Naive thymus-derived CD4-positive, alpha-beta T cell (primary cell): ENCODE results near the gene POLN. TPM values are rescaled to one million over a fixed set of nuclear protein-coding genes. Genes with fewer than 3 reads are reported as not detected.

Experiments used
- ATAC-seq: fragments of 150-1000 bp; cut with Tn5 transposase; 2 replicates; pipeline ENCODE4 v1.10.0; 2021; ENCODE audit warnings: mild to moderate bottlenecking, moderate library complexity
- CTCF ChIA-PET: fragments of 350-600 bp; sonication (Branson Sonifier 250); formaldehyde crosslinking; loops from one replicate; lab custom pipeline; 2021; ENCODE audit warnings: antibody characterized with exemption; lab: Charles Lee
- POLR2A ChIA-PET: fragments of 350-600 bp; sonication (Branson Sonifier 250); formaldehyde crosslinking; loops from one replicate; lab custom pipeline; 2021; ENCODE audit warnings: antibody characterized with exemption, inconsistent platforms; lab: Charles Lee
- DNase-seq, 9 donors: peaks; one replicate each; pipeline versions ENCODE4 v3.0.0 to v3.0.0-alpha.2; 2020 to 2022; ENCODE audit warnings: mixed read lengths in 1 of 9
- H3K27ac ChIP-seq: one replicate; pipeline ENCODE4 v1.7.0; 2013; ENCODE audit warnings: mild to moderate bottlenecking, low read depth, low read length, moderate library complexity
- H3K27me3 ChIP-seq, 2 donors: one replicate each; pipeline ENCODE4 v1.7.0; 2013; ENCODE audit warnings: low read length in 2 of 2, mild to moderate bottlenecking in 2 of 2, moderate library complexity in 2 of 2; ENCODE audit not compliant: control insufficient read depth in 2 of 2, insufficient read depth in 2 of 2
- H3K36me3 ChIP-seq, 3 experiments: 1 replicate in 2 of 3; 2 replicates in 1 of 3; pipeline ENCODE4 v1.7.0; 2013; ENCODE audit warnings: low read length in 3 of 3, mild to moderate bottlenecking in 3 of 3, moderate library complexity in 1 of 3; ENCODE audit not compliant: insufficient read depth in 3 of 3, control insufficient read depth in 2 of 3
- H3K4me1 ChIP-seq, 2 donors: one replicate each; pipeline ENCODE4 v1.7.0; 2013; ENCODE audit warnings: low read length in 2 of 2, mild to moderate bottlenecking in 2 of 2, moderate library complexity in 1 of 2; ENCODE audit not compliant: control insufficient read depth in 2 of 2, insufficient read depth in 2 of 2
- H3K4me3 ChIP-seq: 2 replicates; pipeline ENCODE4 v1.7.0; 2013; ENCODE audit warnings: mild to moderate bottlenecking, low read length
- H3K9me3 ChIP-seq, 3 experiments: 1 replicate in 2 of 3; 2 replicates in 1 of 3; pipeline ENCODE4 v1.7.0; 2013; ENCODE audit warnings: low read length in 3 of 3; ENCODE audit not compliant: control insufficient read depth in 2 of 3
- H3K27ac Mint-ChIP-seq, 9 donors: one replicate each; pipeline ENCODE4 v1.8.0; 2020 to 2022; ENCODE audit warnings: mixed read lengths in 9 of 9, mild to moderate bottlenecking in 8 of 9, moderate library complexity in 5 of 9, inconsistent platforms in 2 of 9
- H3K27me3 Mint-ChIP-seq, 5 donors: one replicate each; pipeline ENCODE4 v1.8.0; 2021 to 2022; ENCODE audit warnings: mixed read lengths in 5 of 5, mild to moderate bottlenecking in 1 of 5
- H3K36me3 Mint-ChIP-seq, 5 donors: one replicate each; pipeline ENCODE4 v1.8.0; 2020 to 2022; ENCODE audit warnings: mixed read lengths in 5 of 5, mild to moderate bottlenecking in 3 of 5, inconsistent platforms in 1 of 5
- H3K4me1 Mint-ChIP-seq, 7 donors: one replicate each; pipeline ENCODE4 v1.8.0; 2020 to 2022; ENCODE audit warnings: mixed read lengths in 7 of 7, mild to moderate bottlenecking in 3 of 7, inconsistent platforms in 1 of 7
- H3K4me3 Mint-ChIP-seq, 10 donors: one replicate each; pipeline ENCODE4 v1.8.0; 2020 to 2022; ENCODE audit warnings: mild to moderate bottlenecking in 10 of 10, mixed read lengths in 10 of 10, moderate library complexity in 6 of 10, inconsistent platforms in 2 of 10
- H3K9me3 Mint-ChIP-seq, 11 donors: one replicate each; pipeline ENCODE4 v1.8.0; 2020 to 2022; ENCODE audit warnings: mixed read lengths in 11 of 11, mild to moderate bottlenecking in 4 of 11, inconsistent platforms in 1 of 11, moderate library complexity in 1 of 11
- intact Hi-C, 2 donors: fragments of 100-400 bp; cut with micrococcal nuclease; formaldehyde crosslinking; loops; one replicate each; pipeline ENCODE4 v1.15.1; 2023
- polyA plus RNA-seq, 2 donors: library from polyadenylated mRNA; unstranded; fragments of 300-500 nt; fragmentation: Illumina TruSeq; gene quantifications; one replicate each; pipeline ENCODE4 v1.2.3, GENCODE V29; 2021
- total RNA-seq, 6 experiments: library from RNA in 5 of 6; stranded (reverse) in 5 of 6; gene quantifications; 1 replicate in 5 of 6; 2 replicates in 1 of 6; pipeline ENCODE4 v1.2.3 and lab custom pipeline; 2021 to 2026

The POLN gene
- 1 to 10 TPM; 2.4 to 5.4 (median 3.2) TPM for total RNA-seq
- under 1 TPM; 0.17 to 0.95 TPM for polyA plus RNA-seq
- not detected for total RNA-seq (lab: John Stamatoyannopoulos, UW)

GRCh38 chr4:2241410-2242353 lies at the start of gene POLN, which contains the start of gene HAUS3:
TSS of gene POLN (minus strand) at chr4:2242121. CDS start at chr4:2229231, 12,890 bp downstream.
TSS of gene HAUS3 (minus strand) at chr4:2242121. CDS start at chr4:2240946, 1,175 bp downstream.
- Mint-ChIP-seq H3K36me3 (peaks cover 0 to 26% (median 17%) of the 10 kb centered on the region in 5 donors), H3K9me3 (no peaks in the 10 kb centered on the region), H3K4me3 (peak within 1 kb of the TSS; percentile 80 to 95 (median 91)), H3K27me3 (peaks cover 0 to 6% (median 0%) of the 10 kb centered on the region in 5 donors), H3K4me1 (peaks cover 48 to 65% (median 60%) of the 10 kb centered on the region in 7 donors), H3K27ac (peak within 1 kb of the TSS; percentile 83 to 95 (median 90))
- ChIA-PET POLR2A (interaction anchor here (0.6 to 4.9 kb wide), 12 partner anchors 19 to 530 kb away, joined by 3 to 48 read pairs (median 4); partner anchors contain the start of genes CFAP99, MXD4, RNF4 and SLBP), CTCF (interaction anchor here (0.9 to 2.3 kb wide), 2 partner anchors 21 to 44 kb away, joined by 3 to 7 read pairs; partner anchors contain the start of gene MXD4)
- Histone ChIP-seq H3K36me3 (peaks cover 0 to 7% (median 0%) of the 10 kb centered on the region in 3 experiments), H3K27ac (peak within 1 kb of the TSS; percentile 89), H3K4me1 (peaks cover 37 to 38% of the 10 kb centered on the region in 2 donors), H3K9me3 (no peaks in the 10 kb centered on the region), H3K4me3 (peak within 1 kb of the TSS; percentile 93), H3K27me3 (no peaks in the 10 kb centered on the region)
- intact Hi-C loops: loop anchor here (1.0 to 5.0 kb wide), 18 partner anchors 21 to 1459 kb away; partner anchors contain the start of genes CFAP99 (in 2 of the 2), FAM193A (in 2 of the 2), GRK4 (in 2 of the 2) and HTT (in 2 of the 2)
- peak; percentile 96 to 100 (median 99) for DNase-seq
- peak; percentile 97 for ATAC-seq

- H3K27me3 ChIP-seq: no peaks in the 10 kb centered on the region
- Mint-ChIP-seq H3K9me3 (peaks cover 0 to 16% (median 2%) of the 10 kb centered on the region in 11 donors), H3K27me3 (peaks cover 0 to 5% (median 0%) of the 10 kb centered on the region in 5 donors), H3K27ac (peak overlapping the region; percentile 84 to 99 (median 99)), H3K4me1 (peaks cover 14 to 72% (median 43%) of the 10 kb centered on the region in 7 donors), H3K4me3 (peak overlapping the region; percentile 77 to 91 (median 86)), H3K36me3 (peaks cover 0 to 4% (median 0%) of the 10 kb centered on the region in 5 donors)
- peak; percentile 94 for ATAC-seq
- peak overlapping the region; percentile 81 for H3K27ac ChIP-seq
- DNase-seq: peak; percentile 39 to 89 (median 84)
- H3K9me3 ChIP-seq: no peaks in the 10 kb centered on the region
- intact Hi-C loops: loop anchor here (1.0 to 2.0 kb wide), 4 partner anchors 9 to 48 kb away; partner anchors contain the start of genes MXD4 (in 2 of the 2), HAUS3 (in 1 of the 2) and POLN (in 1 of the 2)
- ChIA-PET POLR2A (interaction anchor here (0.8 to 2.2 kb wide), 8 partner anchors 9 to 178 kb away, joined by 3 to 22 read pairs (median 4); partner anchors contain the start of genes HAUS3, MXD4, POLN and RNF4), CTCF (interaction anchor here (0.6 to 1.3 kb wide), 5 partner anchors 9 to 128 kb away, joined by 4 to 6 read pairs (median 5); partner anchors contain the start of genes CFAP99 and ZFYVE28)
- H3K4me3 ChIP-seq: peak overlapping the region; percentile 8
- H3K36me3 ChIP-seq: no peaks in the 10 kb centered on the region
- peaks cover 25 to 42% of the 10 kb centered on the region in 2 donors for H3K4me1 ChIP-seq
Observed at GRCh38 chr4:2290974-2291704, 49.2 kb upstream of the POLN start.

- peaks cover 11 to 70% (median 38%) of the 10 kb centered on the region in 7 donors for H3K4me1 Mint-ChIP-seq
- H3K36me3 ChIP-seq: no peaks in the 10 kb centered on the region
- peaks cover 0 to 5% (median 0%) of the 10 kb centered on the region in 5 donors for H3K27me3 Mint-ChIP-seq
- peaks cover 0 to 4% (median 0%) of the 10 kb centered on the region in 5 donors for H3K36me3 Mint-ChIP-seq
- H3K9me3 ChIP-seq: no peaks in the 10 kb centered on the region
- no peak overlapping the region for H3K4me3 ChIP-seq
- ChIA-PET CTCF (interaction anchor here (1.3 kb wide), 3 partner anchors 9 to 128 kb away, joined by 5 to 6 read pairs (median 5); partner anchors contain the start of genes CFAP99 and ZFYVE28), POLR2A (interaction anchor here (0.6 to 2.2 kb wide), 9 partner anchors 8 to 245 kb away, joined by 3 to 22 read pairs (median 4); partner anchors contain the start of genes HAUS3, MXD4, POLN and RNF4)
- no peak for DNase-seq
- peak overlapping the region; percentile 84 to 99 (median 99) for H3K27ac Mint-ChIP-seq
- intact Hi-C loops: loop anchor here (2.0 kb wide), 2 partner anchors 28 to 48 kb away; partner anchors contain the start of genes HAUS3 (in 1 of the 2), MXD4 (in 1 of the 2) and POLN (in 1 of the 2)
- peaks cover 25 to 37% of the 10 kb centered on the region in 2 donors for H3K4me1 ChIP-seq
- peaks cover 0 to 16% (median 2%) of the 10 kb centered on the region in 11 donors for H3K9me3 Mint-ChIP-seq
- peak overlapping the region; percentile 77 to 91 (median 86) for H3K4me3 Mint-ChIP-seq
- no peak for ATAC-seq
- no peaks in the 10 kb centered on the region for H3K27me3 ChIP-seq
- H3K27ac ChIP-seq: peak overlapping the region; percentile 81
Observed at GRCh38 chr4:2290488-2290887, 48.6 kb upstream of the POLN start.

- no peaks in the 10 kb centered on the region for H3K36me3 ChIP-seq
- H3K27ac ChIP-seq: peak overlapping the region; percentile 81
- POLR2A ChIA-PET: interaction anchor here (0.6 to 2.2 kb wide), 6 partner anchors 8 to 245 kb away, joined by 3 to 22 read pairs (median 4); partner anchors contain the start of gene MXD4
- H3K4me1 ChIP-seq: peaks cover 31 to 41% of the 10 kb centered on the region in 2 donors
- peaks cover 0 to 16% (median 2%) of the 10 kb centered on the region in 11 donors for H3K9me3 Mint-ChIP-seq
- peaks cover 0 to 5% (median 0%) of the 10 kb centered on the region in 5 donors for H3K27me3 Mint-ChIP-seq
- H3K27me3 ChIP-seq: no peaks in the 10 kb centered on the region
- DNase-seq (no peak), ATAC-seq (no peak)
- H3K27ac Mint-ChIP-seq: peak overlapping the region in 8 of 9 donors; percentile 97 to 99 (median 99)
- H3K4me1 Mint-ChIP-seq: peaks cover 7 to 71% (median 37%) of the 10 kb centered on the region in 7 donors
- no peaks in the 10 kb centered on the region for H3K9me3 ChIP-seq
- intact Hi-C loops: loop anchor here (2.0 to 10.0 kb wide), 3 partner anchors 27 to 65 kb away; partner anchors contain the start of genes HAUS3 (in 1 of the 2), MXD4 (in 1 of the 2) and POLN (in 1 of the 2)
- H3K4me3 ChIP-seq: no peak overlapping the region
- peak overlapping the region in 7 of 10 donors; percentile 14 to 91 (median 39) for H3K4me3 Mint-ChIP-seq
- peaks cover 0 to 4% (median 0%) of the 10 kb centered on the region in 5 donors for H3K36me3 Mint-ChIP-seq
- CTCF ChIA-PET: interaction anchor here (1.3 kb wide), 3 partner anchors 8 to 129 kb away, joined by 5 to 6 read pairs (median 5); partner anchors contain the start of genes CFAP99 and ZFYVE28
Observed at GRCh38 chr4:2289955-2290333, 48.0 kb upstream of the POLN start.

- intact Hi-C loops: loop anchor here in 1 of 2 donors (10.0 kb wide), 1 partner anchor 65 kb away; no protein-coding TSS in a partner anchor
- H3K27ac ChIP-seq: peak overlapping the region; percentile 81
- peaks cover 0 to 16% (median 2%) of the 10 kb centered on the region in 11 donors for H3K9me3 Mint-ChIP-seq
- no peak overlapping the region for H3K4me3 ChIP-seq
- no peaks in the 10 kb centered on the region for H3K36me3 ChIP-seq
- CTCF ChIA-PET: interaction anchor here (0.7 to 1.3 kb wide), 2 partner anchors 27 to 129 kb away, joined by 3 to 5 read pairs; partner anchors contain the start of genes CFAP99, MXD4 and ZFYVE28
- peaks cover 32 to 41% of the 10 kb centered on the region in 2 donors for H3K4me1 ChIP-seq
- peaks cover 0 to 4% (median 0%) of the 10 kb centered on the region in 5 donors for H3K36me3 Mint-ChIP-seq
- POLR2A ChIA-PET: interaction anchor here (0.9 to 2.2 kb wide), 5 partner anchors 7 to 28 kb away, joined by 4 to 22 read pairs (median 5); partner anchors contain the start of gene MXD4
- H3K27ac Mint-ChIP-seq: peak overlapping the region in 8 of 9 donors; percentile 45 to 99 (median 99)
- ATAC-seq: no peak
- H3K27me3 Mint-ChIP-seq: peaks cover 0 to 5% (median 0%) of the 10 kb centered on the region in 5 donors
- H3K27me3 ChIP-seq: no peaks in the 10 kb centered on the region
- no peaks in the 10 kb centered on the region for H3K9me3 ChIP-seq
- H3K4me1 Mint-ChIP-seq: peaks cover 5 to 70% (median 34%) of the 10 kb centered on the region in 7 donors
- DNase-seq: no peak
- H3K4me3 Mint-ChIP-seq: peak overlapping the region in 4 of 10 donors; percentile 23 to 91 (median 68)
Observed at GRCh38 chr4:2289311-2289954, 47.5 kb upstream of the POLN start.
